ENCODE measurements around the gene PDZD2. TPM values are rescaled to one million over a fixed set of nuclear protein-coding genes. Genes with fewer than 3 reads are reported as not detected.
A peak's percentile ranks its signal among the peaks of the same experiment; 100 is the strongest.

Gene PDZD2
- total RNA-seq, 1 donor from 2014 or later, result 0.65 TPM

GRCh38 chr5:32090026-32090754 is 451.3 kb downstream of the PDZD2 start:
- no peak for DNase-seq (ENCODE audit: low read depth, low spot score)
- Mint-ChIP-seq H3K36me3 (ENCODE audit: low read depth) (no peaks in the 10 kb centered on the region), H3K27me3 (ENCODE audit: low read depth) (no peaks in the 10 kb centered on the region), H3K9me3 (no peaks in the 10 kb centered on the region), H3K4me3 (no peak overlapping the region), H3K4me1 (no peaks in the 10 kb centered on the region), H3K27ac (ENCODE audit: unreplicated experiment) (no peak overlapping the region)
- TF ChIP-seq, protein P1, sequence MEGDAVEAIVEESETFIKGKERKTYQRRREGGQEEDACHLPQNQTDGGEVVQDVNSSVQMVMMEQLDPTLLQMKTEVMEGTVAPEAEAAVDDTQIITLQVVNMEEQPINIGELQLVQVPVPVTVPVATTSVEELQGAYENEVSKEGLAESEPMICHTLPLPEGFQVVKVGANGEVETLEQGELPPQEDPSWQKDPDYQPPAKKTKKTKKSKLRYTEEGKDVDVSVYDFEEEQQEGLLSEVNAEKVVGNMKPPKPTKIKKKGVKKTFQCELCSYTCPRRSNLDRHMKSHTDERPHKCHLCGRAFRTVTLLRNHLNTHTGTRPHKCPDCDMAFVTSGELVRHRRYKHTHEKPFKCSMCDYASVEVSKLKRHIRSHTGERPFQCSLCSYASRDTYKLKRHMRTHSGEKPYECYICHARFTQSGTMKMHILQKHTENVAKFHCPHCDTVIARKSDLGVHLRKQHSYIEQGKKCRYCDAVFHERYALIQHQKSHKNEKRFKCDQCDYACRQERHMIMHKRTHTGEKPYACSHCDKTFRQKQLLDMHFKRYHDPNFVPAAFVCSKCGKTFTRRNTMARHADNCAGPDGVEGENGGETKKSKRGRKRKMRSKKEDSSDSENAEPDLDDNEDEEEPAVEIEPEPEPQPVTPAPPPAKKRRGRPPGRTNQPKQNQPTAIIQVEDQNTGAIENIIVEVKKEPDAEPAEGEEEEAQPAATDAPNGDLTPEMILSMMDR (conservative IDR thresholded peaks at IDR 0.05), result no peak

GRCh38 chr5:32090755-32091128 is 451.8 kb downstream of the PDZD2 start:
- Mint-ChIP-seq H3K4me1 (no peaks in the 10 kb centered on the region), H3K4me3 (no peak overlapping the region), H3K9me3 (no peaks in the 10 kb centered on the region), H3K27me3 (ENCODE audit: low read depth) (no peaks in the 10 kb centered on the region), H3K36me3 (ENCODE audit: low read depth) (no peaks in the 10 kb centered on the region), H3K27ac (ENCODE audit: unreplicated experiment) (no peak overlapping the region)
- TF ChIP-seq, protein P1 (conservative IDR thresholded peaks at IDR 0.05), result no peak
- DNase-seq (ENCODE audit: low read depth, low spot score), result no peak

GRCh38 chr5:32092938-32093812 is 454.2 kb downstream of the PDZD2 start:
- DNase-seq (ENCODE audit: low read depth, low spot score), result peak; percentile 70
- no peak overlapping the region for H3K4me3 Mint-ChIP-seq
- TF ChIP-seq, protein P1 (conservative IDR thresholded peaks at IDR 0.05), result peak; percentile 82
- no peaks in the 10 kb centered on the region for H3K27me3 Mint-ChIP-seq (ENCODE audit: low read depth)
- no peaks in the 10 kb centered on the region for H3K9me3 Mint-ChIP-seq
- no peaks in the 10 kb centered on the region for H3K4me1 Mint-ChIP-seq
- H3K27ac Mint-ChIP-seq (ENCODE audit: unreplicated experiment), result no peak overlapping the region
- H3K36me3 Mint-ChIP-seq (ENCODE audit: low read depth), result peaks cover 3% of the 10 kb centered on the region

- H3K4me3 Mint-ChIP-seq, result no peak overlapping the region
- H3K27ac Mint-ChIP-seq (ENCODE audit: unreplicated experiment), result no peak overlapping the region
- no peak for DNase-seq (ENCODE audit: low read depth, low spot score)
- no peaks in the 10 kb centered on the region for H3K27me3 Mint-ChIP-seq (ENCODE audit: low read depth)
- H3K9me3 Mint-ChIP-seq, result no peaks in the 10 kb centered on the region
- H3K36me3 Mint-ChIP-seq (ENCODE audit: low read depth), result peaks cover 7% of the 10 kb centered on the region
- peaks cover 5% of the 10 kb centered on the region for H3K4me1 Mint-ChIP-seq
- TF ChIP-seq, protein P1 (conservative IDR thresholded peaks at IDR 0.05), result no peak
These were observed 455.8 kb downstream of the PDZD2 start for GRCh38 chr5:32094691-32095090.

- H3K4me1 Mint-ChIP-seq, result peaks cover 10% of the 10 kb centered on the region
These were observed 456.3 kb downstream of the PDZD2 start for GRCh38 chr5:32095261-32095671.

More at GRCh38 chr5:32095261-32095671, 456.3 kb downstream of the PDZD2 start:
- Mint-ChIP-seq H3K4me3 (no peak overlapping the region), H3K27ac (ENCODE audit: unreplicated experiment) (no peak overlapping the region), H3K36me3 (ENCODE audit: low read depth) (peaks cover 7% of the 10 kb centered on the region), H3K9me3 (no peaks in the 10 kb centered on the region), H3K27me3 (ENCODE audit: low read depth) (no peaks in the 10 kb centered on the region)
- TF ChIP-seq, protein P1 (conservative IDR thresholded peaks at IDR 0.05), result no peak
- DNase-seq (ENCODE audit: low read depth, low spot score), result no peak
